ENCODE measurements around the gene FRY.

- TF ChIP-seq CTCF (IDR thresholded peaks at IDR 0.05; ENCODE audit: low read depth, low read length): no peak
- no peak for TF ChIP-seq EZH2phosphoT487 (IDR thresholded peaks at IDR 0.05; ENCODE audit: low read depth)
Observed at GRCh38 chr13:32317716-32318465, 286.3 kb downstream of the FRY start.
